ENCODE results near the gene THAP2.

DNA sequence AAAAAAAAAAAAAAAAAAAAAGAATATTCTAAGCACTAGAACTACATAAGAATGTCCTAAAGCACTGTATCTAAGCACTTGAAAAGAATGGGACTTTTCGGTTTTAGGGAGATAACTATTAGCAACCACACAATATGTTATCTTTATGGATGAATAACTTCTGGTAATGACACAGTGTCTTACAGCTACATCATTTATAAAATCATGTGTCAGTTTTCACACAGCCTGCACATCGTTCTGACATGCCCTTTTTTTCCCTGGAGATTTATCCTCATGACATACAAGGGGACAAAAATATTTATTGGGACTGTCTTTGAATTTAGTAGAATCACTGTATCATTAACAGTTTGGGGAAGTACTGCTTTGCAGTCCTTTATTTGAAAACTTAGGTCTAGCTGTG, 39.1 kb downstream of the THAP2 start:
- TF ChIP-seq POLR2A (IDR thresholded peaks at IDR 0.05) = no peak
- no peak for TF ChIP-seq CTCF (IDR thresholded peaks at IDR 0.05)

Data from right lobe of liver (tissue), 4 donors.